RWPE2 (cell line): ENCODE measurements around the gene SORCS1.
"Not testable (repeated sequence)": the region's sequence is repeated elsewhere in the genome, so short reads cannot be mapped to it uniquely, and the experiment has no call there.

Experiments
- ATAC-seq: fragments of 200-7000 bp; cut with Tn5 transposase; 3 replicates; pipeline ENCODE4 v1.9.1; 2021; ENCODE audit warnings: low read depth
- DNase-seq: peaks from one replicate; pipeline ENCODE4 v3.0.0-alpha.2; 2020; ENCODE audit warnings: low spot score
- H3K27ac ChIP-seq: fragments of 450-650 bp; 2 replicates; pipeline ENCODE4 v1.5.1; 2017; ENCODE audit warnings: mild to moderate bottlenecking; ENCODE audit not compliant: poor library complexity, severe bottlenecking
- H3K27me3 ChIP-seq: fragments of 250-450 bp; sonication (Bioruptor Pico); 2 replicates; pipeline ENCODE4 v1.5.1; 2021; ENCODE audit warnings: mild to moderate bottlenecking, moderate library complexity; ENCODE audit not compliant: insufficient read depth, poor library complexity, severe bottlenecking
- H3K36me3 ChIP-seq: fragments of 250-450 bp; sonication (Bioruptor Pico); 2 replicates; pipeline ENCODE4 v1.5.1; 2020; ENCODE audit warnings: low read depth, mild to moderate bottlenecking, moderate library complexity
- H3K4me1 ChIP-seq: fragments of 250-450 bp; sonication (Bioruptor Pico); 2 replicates; pipeline ENCODE4 v1.5.1; 2021; ENCODE audit warnings: mild to moderate bottlenecking, moderate library complexity; ENCODE audit not compliant: insufficient read depth, poor library complexity, severe bottlenecking
- H3K4me3 ChIP-seq: fragments of 250-450 bp; sonication (Bioruptor Pico); 2 replicates; pipeline ENCODE4 v1.5.1; 2021; ENCODE audit warnings: mild to moderate bottlenecking, moderate library complexity; ENCODE audit not compliant: severe bottlenecking
- H3K9me3 ChIP-seq: fragments of 250-450 bp; sonication (Bioruptor Pico); 2 replicates; pipeline ENCODE4 v1.5.1; 2021; ENCODE audit warnings: mild to moderate bottlenecking, moderate library complexity; ENCODE audit not compliant: severe bottlenecking
- CTCF ChIP-seq: fragments of 450-650 bp; IDR thresholded peaks from one replicate; pipeline ENCODE4 v1.5.1; 2017; ENCODE audit warnings: mild to moderate bottlenecking, moderate library complexity; ENCODE audit not compliant: poor library complexity, severe bottlenecking

SORCS1 gene

GRCh38 chr10:106931159-106931852, 233.2 kb downstream of the SORCS1 start:
- no peaks in the 10 kb centered on the region for H3K36me3 ChIP-seq
- no peak overlapping the region for H3K4me3 ChIP-seq
- DNase-seq (no peak), ATAC-seq (no peak)
- H3K27me3 ChIP-seq: no peaks in the 10 kb centered on the region
- H3K9me3 ChIP-seq: no peaks in the 10 kb centered on the region
- H3K27ac ChIP-seq: no peak overlapping the region
- TF ChIP-seq CTCF: no peak
- no peaks in the 10 kb centered on the region for H3K4me1 ChIP-seq

- no peak for TF ChIP-seq CTCF
- H3K36me3 ChIP-seq: no peaks in the 10 kb centered on the region
- no peaks in the 10 kb centered on the region for H3K9me3 ChIP-seq
- DNase-seq (no peak), ATAC-seq (no peak)
- H3K4me1 ChIP-seq: no peaks in the 10 kb centered on the region
- no peak overlapping the region for H3K4me3 ChIP-seq
- no peak overlapping the region for H3K27ac ChIP-seq
- H3K27me3 ChIP-seq: no peaks in the 10 kb centered on the region
Observed at GRCh38 chr10:106930751-106931150, 233.8 kb downstream of the SORCS1 start.

GRCh38 chr10:106929291-106929895, 235.1 kb downstream of the SORCS1 start:
- no peak for TF ChIP-seq CTCF
- Histone ChIP-seq H3K4me3 (no peak overlapping the region), H3K4me1 (no peaks in the 10 kb centered on the region), H3K36me3 (no peaks in the 10 kb centered on the region), H3K27ac (no peak overlapping the region), H3K9me3 (no peaks in the 10 kb centered on the region), H3K27me3 (no peaks in the 10 kb centered on the region)
- DNase-seq: no peak
- ATAC-seq: no peak

DNA sequence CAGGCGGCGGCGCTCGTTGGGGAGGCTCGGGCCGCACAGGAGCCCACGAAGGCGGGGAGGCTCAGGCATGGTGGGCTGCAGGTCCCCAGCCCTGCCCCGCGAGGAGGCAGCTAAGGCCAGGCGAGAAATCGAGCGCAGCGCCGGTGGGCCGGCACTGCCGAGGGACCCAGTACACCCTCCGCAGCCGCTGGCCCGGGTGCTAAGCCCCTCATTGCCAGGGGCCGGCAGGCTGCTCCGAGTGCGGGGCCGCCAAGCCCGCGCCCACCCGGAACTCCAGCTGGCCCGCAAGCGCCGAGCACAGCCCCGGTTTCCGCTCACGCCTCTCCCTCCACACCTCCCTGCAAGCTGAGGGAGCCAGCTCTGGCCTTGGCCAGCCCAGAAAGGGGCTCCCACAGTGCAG, 236.4 kb downstream of the SORCS1 start:
- H3K4me3 ChIP-seq, DNase-seq, ATAC-seq, H3K27me3 ChIP-seq, H3K36me3 ChIP-seq, H3K9me3 ChIP-seq, H3K4me1 ChIP-seq, H3K27ac ChIP-seq: not testable (repeated sequence)

DNA sequence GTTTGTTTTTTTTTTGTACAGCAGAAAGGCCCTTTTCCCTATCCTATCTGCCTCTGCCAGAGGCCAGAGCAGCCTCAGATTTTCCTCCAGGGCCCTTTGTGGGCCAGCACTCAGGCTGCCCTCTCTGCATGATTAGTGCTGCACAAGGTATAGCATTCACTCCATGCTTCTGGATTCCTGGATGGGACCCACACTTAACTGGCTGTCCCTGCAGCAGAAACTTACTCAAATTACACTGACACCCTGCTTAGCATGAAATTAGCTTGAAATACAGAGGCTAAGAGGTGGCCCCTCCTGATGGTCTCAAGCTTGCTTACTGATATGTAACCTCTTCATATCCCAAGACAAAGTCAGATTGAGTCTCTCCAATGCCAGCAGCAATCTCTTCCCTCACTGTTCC, 239.3 kb downstream of the SORCS1 start:
- Histone ChIP-seq H3K9me3 (no peaks in the 10 kb centered on the region), H3K36me3 (no peaks in the 10 kb centered on the region), H3K27ac (no peak overlapping the region), H3K4me3 (no peak overlapping the region), H3K4me1 (no peaks in the 10 kb centered on the region), H3K27me3 (no peaks in the 10 kb centered on the region)
- no peak for TF ChIP-seq CTCF
- no peak for DNase-seq
- ATAC-seq: no peak
